ENCODE measurements around the gene TNFRSF8.

DNA sequence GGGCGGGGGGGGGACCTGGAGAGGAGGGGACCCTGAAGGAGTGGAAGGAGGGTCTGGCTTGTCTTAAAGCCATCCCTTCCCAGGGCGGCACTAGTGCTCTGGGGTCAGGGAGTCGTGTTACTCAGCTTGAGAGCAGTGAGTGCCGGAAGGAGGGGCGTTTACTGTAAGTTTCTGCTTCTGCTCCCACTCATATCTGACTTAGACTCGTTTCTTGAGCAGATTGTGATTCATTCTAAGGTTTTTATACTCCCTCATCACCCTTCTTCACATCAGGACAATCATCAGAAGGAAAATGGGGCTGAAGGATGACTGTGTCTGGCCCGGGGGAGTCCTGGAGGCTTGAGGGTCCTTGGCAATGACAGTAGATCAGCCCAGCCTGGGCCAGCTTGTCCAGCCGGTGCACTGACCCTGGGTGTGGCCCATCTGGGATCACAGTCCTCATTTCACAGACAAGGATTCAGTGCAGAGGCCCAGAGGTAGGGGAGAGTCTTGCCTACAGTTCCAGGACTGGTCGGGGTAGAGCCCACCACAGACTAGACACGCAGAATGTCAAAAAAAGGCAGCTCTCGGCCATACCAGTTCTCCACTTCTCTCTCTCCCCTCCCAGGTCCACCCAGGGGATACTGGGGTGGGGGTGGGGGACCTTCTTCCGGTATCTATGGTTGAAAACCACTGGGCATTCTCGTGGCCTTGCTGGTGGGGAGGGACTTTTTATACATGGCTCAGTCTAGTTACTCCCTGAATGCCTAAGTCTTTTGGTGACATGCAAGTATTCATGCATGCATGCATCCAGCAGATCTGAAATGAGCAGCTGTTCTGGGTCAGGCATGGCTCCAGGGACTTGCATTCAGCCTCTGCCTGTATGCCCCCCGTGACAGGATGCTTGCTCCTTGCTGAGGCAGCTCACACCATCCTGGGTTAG is 5.1 kb downstream of the TNFRSF8 start:
- TF ChIP-seq, protein P1, sequence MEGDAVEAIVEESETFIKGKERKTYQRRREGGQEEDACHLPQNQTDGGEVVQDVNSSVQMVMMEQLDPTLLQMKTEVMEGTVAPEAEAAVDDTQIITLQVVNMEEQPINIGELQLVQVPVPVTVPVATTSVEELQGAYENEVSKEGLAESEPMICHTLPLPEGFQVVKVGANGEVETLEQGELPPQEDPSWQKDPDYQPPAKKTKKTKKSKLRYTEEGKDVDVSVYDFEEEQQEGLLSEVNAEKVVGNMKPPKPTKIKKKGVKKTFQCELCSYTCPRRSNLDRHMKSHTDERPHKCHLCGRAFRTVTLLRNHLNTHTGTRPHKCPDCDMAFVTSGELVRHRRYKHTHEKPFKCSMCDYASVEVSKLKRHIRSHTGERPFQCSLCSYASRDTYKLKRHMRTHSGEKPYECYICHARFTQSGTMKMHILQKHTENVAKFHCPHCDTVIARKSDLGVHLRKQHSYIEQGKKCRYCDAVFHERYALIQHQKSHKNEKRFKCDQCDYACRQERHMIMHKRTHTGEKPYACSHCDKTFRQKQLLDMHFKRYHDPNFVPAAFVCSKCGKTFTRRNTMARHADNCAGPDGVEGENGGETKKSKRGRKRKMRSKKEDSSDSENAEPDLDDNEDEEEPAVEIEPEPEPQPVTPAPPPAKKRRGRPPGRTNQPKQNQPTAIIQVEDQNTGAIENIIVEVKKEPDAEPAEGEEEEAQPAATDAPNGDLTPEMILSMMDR (conservative IDR thresholded peaks at IDR 0.05 in 1 of 2, IDR thresholded peaks at IDR 0.05 in 1 of 2; ENCODE audit: low read depth in 1 of 2, low read length in 2 of 2): no peak
- no peak for TF ChIP-seq EZH2 (IDR thresholded peaks at IDR 0.05; ENCODE audit: low read length, missing control alignments)
